GM12865 (cell line): ENCODE measurements around the gene GPC6.

Experiments
- DNase-seq: peaks from one replicate; pipeline ENCODE4 v3.0.0; 2010; ENCODE audit warnings: low read depth
- H3K4me3 ChIP-seq: 2 replicates; pipeline ENCODE4 v1.5.1; 2011; ENCODE audit warnings: mild to moderate bottlenecking, low read depth, low read length, control low read depth
- CTCF ChIP-seq: IDR thresholded peaks from 2 replicates; pipeline ENCODE4 v1.5.1; 2011; ENCODE audit warnings: low read length, control low read depth, low read depth, inconsistent platforms; ENCODE audit not compliant: insufficient read depth; ENCODE audit errors: missing control alignments

Gene GPC6

GRCh38 chr13:93903909-93904308 is 677.3 kb downstream of the GPC6 start:
- no peak for DNase-seq
- TF ChIP-seq CTCF, result no peak
- no peak overlapping the region for H3K4me3 ChIP-seq

GRCh38 chr13:93915269-93915809 is 688.7 kb downstream of the GPC6 start:
- TF ChIP-seq CTCF, result no peak
- no peak overlapping the region for H3K4me3 ChIP-seq
- no peak for DNase-seq

GRCh38 chr13:93922063-93922855 is 695.7 kb downstream of the GPC6 start:
- DNase-seq, result no peak
- TF ChIP-seq CTCF, result no peak
- H3K4me3 ChIP-seq, result no peak overlapping the region

- H3K4me3 ChIP-seq, result no peak overlapping the region
- no peak for TF ChIP-seq CTCF
- no peak for DNase-seq
Measured at GRCh38 chr13:93925990-93926389, 699.4 kb downstream of the GPC6 start.

GRCh38 chr13:93926425-93926824 is 699.8 kb downstream of the GPC6 start:
- no peak overlapping the region for H3K4me3 ChIP-seq
- TF ChIP-seq CTCF, result no peak
- DNase-seq, result no peak

GRCh38 chr13:93927431-93927830 is 700.8 kb downstream of the GPC6 start:
- no peak for DNase-seq
- no peak overlapping the region for H3K4me3 ChIP-seq
- TF ChIP-seq CTCF, result no peak
